Measurements from ENCODE around the gene OTUD1. TPM values are rescaled to one million over a fixed set of nuclear protein-coding genes. Genes with fewer than 3 reads are reported as not detected.
"Not testable (repeated sequence)": the region's sequence is repeated elsewhere in the genome, so short reads cannot be mapped to it uniquely, and the experiment has no call there.

The OTUD1 gene, protein sequence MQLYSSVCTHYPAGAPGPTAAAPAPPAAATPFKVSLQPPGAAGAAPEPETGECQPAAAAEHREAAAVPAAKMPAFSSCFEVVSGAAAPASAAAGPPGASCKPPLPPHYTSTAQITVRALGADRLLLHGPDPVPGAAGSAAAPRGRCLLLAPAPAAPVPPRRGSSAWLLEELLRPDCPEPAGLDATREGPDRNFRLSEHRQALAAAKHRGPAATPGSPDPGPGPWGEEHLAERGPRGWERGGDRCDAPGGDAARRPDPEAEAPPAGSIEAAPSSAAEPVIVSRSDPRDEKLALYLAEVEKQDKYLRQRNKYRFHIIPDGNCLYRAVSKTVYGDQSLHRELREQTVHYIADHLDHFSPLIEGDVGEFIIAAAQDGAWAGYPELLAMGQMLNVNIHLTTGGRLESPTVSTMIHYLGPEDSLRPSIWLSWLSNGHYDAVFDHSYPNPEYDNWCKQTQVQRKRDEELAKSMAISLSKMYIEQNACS
- total RNA-seq, result 10 to 100 TPM; 13.3 to 18.4 TPM

DNA sequence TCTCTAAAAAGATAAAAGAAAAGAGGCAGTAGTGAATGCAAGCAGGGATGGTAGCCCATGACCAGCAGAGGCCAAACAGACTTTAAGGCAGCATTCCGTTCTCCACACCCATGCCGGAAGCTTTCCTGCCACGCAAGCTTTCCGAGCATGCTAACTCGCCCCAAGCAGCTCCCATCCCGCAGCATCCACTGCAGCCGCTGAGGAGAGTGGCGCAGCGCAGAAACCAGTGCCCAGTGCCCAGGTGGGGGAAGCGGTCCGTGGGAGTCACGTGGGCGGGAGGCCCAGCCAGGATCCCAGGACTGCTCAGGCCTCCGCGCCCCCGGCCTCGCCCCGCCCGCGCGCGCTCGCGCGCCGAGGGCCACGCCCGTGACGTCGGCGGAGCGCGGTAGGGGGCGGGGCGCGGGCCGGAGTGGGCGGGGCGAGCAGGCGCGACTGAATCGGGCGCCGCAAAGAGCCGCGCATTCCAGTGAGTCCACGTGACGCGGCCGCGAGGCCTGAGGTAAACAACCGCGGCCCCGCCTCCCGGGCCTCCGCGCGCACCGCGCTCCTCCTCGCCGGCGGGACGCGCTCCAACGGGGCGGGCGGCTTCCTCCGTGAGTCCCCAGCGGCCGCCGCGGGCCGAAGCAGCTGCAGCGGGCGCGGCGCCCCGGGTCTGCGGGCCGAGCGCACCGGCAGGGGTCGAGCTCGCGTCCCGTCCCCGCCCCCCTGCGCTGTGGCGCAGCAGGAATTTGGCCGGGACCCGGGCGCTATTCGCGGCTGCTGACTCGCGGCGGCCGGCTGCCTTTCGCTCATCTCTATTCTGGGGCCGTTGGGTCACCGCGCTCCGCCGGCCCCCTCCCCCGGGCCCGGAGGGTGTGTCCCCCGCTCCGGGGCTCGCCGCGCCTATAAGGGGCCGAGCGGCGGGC is at the start of gene OTUD1:
TSS of gene OTUD1 (plus strand) at position 529 of the 905 bp plus-strand sequence. CDS start 383 bp downstream, outside the sequence.
- Mint-ChIP-seq H3K27ac (peak within 1 kb of the TSS; percentile 98), H3K36me3 (ENCODE audit: insufficient read depth in 2 of 2) (peaks cover 2 to 4% of the 10 kb centered on the region in 2 donors), H3K4me1 (ENCODE audit: low read depth) (peaks cover 42% of the 10 kb centered on the region), H3K27me3 (ENCODE audit: low read depth) (no peaks in the 10 kb centered on the region), H3K4me3 (peak within 1 kb of the TSS; percentile 82 to 98), H3K9me3 (no peaks in the 10 kb centered on the region)
- DNase-seq, result peak; percentile 94 to 96
- ATAC-seq (replicated peaks in 1 of 2), result peak; percentile 89 to 92

DNA sequence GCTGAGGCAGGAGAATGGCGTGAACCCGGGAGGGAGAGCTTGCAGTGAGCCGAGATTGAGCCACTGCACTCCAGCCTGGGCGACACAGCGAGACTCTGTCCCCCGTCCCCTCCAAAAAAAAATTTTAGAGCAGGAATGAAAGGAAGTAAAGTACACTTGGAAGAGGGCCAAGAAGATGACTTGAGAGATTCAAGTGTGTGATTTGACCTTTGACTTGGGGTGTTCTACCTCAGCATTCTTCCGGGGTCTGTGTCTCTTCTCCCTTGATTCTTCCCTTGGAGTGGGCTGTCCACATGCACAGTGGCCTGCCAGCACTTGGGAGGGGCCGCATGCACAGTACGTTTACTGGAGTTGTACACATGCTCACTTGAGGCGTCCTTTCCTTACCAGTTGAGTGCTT is 48.5 kb upstream of the OTUD1 start:
- H3K4me1 Mint-ChIP-seq (ENCODE audit: low read depth), result peaks cover 26% of the 10 kb centered on the region
- not testable (repeated sequence) for DNase-seq; H3K27me3 Mint-ChIP-seq (ENCODE audit: low read depth); H3K9me3 Mint-ChIP-seq; H3K27ac Mint-ChIP-seq; H3K4me3 Mint-ChIP-seq; ATAC-seq (replicated peaks in 1 of 2); H3K36me3 Mint-ChIP-seq (ENCODE audit: insufficient read depth in 2 of 2)

DNA sequence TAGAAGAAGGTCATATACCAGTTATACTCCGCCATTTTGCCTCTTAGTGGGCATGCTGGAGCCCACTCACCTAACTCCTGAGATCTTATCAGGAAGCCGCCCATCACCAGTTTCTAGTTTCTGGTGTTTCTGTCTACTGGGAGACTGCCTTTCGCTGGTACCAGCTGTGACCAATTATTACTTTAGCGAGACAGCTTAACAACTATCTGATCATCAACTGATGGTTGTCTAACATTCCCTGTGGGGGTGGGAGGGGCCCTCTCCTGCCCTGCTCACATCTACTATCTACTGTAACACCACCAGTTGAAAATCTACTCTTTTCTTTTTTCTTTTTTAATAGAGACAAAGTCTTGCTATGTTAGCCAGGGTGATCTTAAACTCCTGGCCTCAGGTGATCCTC is 48.1 kb upstream of the OTUD1 start:
- Mint-ChIP-seq H3K27ac (no peak overlapping the region), H3K9me3 (peaks cover 3% of the 10 kb centered on the region in 2 donors), H3K4me1 (ENCODE audit: low read depth) (peaks cover 26% of the 10 kb centered on the region), H3K36me3 (ENCODE audit: insufficient read depth in 2 of 2) (peaks cover 0 to 3% of the 10 kb centered on the region in 2 donors), H3K27me3 (ENCODE audit: low read depth) (no peaks in the 10 kb centered on the region), H3K4me3 (no peak overlapping the region)
- ATAC-seq (replicated peaks in 1 of 2) (no peak), DNase-seq (no peak)

DNA sequence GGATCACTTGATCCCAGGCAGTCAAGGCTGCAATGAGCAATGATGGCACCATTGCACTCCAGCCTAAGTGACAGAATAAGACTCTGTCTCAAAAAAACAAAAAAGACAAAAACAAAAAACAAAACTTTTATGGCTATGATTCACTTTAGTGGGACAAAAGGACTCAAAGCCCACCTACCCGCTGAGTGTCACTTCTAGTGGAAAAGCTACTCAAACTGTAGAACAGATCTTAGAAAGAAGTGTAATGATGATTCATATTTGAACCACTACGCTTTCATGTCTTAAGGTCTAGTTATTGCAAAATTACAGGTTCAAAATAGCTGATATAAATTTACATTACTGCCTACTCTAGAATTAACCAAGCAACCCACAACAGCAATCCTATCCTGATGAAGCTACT is 47.1 kb upstream of the OTUD1 start:
- DNase-seq, result peak; percentile 28 to 58
- H3K27ac Mint-ChIP-seq, result peak overlapping the region; percentile 45
- no peaks in the 10 kb centered on the region for H3K27me3 Mint-ChIP-seq (ENCODE audit: low read depth)
- H3K36me3 Mint-ChIP-seq (ENCODE audit: insufficient read depth in 2 of 2), result peaks cover 0 to 3% of the 10 kb centered on the region in 2 donors
- H3K4me3 Mint-ChIP-seq, result peak overlapping the region; percentile 15 to 31
- H3K4me1 Mint-ChIP-seq (ENCODE audit: low read depth), result peaks cover 26% of the 10 kb centered on the region
- H3K9me3 Mint-ChIP-seq, result peaks cover 3% of the 10 kb centered on the region in 2 donors
- peak; percentile 88 to 91 for ATAC-seq (replicated peaks in 1 of 2)

DNA sequence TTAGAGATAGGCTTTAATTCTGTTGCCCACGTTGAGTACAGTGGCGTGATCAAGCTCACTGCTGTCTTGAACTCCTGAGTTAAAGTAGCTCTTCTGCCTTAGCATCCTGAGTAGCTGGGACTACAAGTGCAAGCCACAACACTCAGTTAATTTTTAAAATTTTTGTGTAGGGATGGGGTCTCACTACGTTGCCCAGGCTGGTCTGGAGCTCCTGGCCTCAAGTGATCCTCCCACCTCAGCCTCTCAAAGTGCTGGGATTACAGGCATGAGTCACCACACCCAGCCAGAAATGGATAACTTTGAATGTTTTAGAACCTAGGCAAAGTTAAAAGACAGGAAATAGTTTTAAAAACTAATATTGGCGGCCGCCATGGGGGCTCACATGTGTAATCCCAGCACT is 43.9 kb upstream of the OTUD1 start:
- H3K9me3 Mint-ChIP-seq, result no peaks in the 10 kb centered on the region

DNA sequence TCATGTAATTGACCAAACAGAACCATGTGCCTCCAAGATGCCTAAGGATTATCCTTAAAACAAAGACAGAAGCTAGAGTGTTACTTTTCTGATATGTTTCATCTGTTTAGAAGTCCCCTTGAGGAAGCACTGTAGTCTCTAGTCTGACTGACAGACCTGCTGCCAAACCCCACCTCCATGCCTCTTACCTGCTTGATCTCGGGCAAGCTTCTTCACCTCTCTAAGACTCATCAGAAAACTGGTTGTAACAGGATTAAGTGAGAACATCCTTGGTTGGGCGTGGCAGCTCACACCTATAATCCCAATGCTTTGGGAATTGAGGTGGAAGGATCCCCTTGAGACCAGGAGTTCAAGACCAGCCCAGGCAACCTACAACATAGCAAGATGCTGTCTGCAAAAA is 42.2 kb upstream of the OTUD1 start:
- ATAC-seq (replicated peaks in 1 of 2), result no peak
- peaks cover 7% of the 10 kb centered on the region for H3K4me1 Mint-ChIP-seq (ENCODE audit: low read depth)
- no peak for DNase-seq
- no peak overlapping the region for H3K27ac Mint-ChIP-seq
- H3K27me3 Mint-ChIP-seq (ENCODE audit: low read depth), result no peaks in the 10 kb centered on the region
- H3K4me3 Mint-ChIP-seq, result no peak overlapping the region
- no peaks in the 10 kb centered on the region for H3K36me3 Mint-ChIP-seq (ENCODE audit: insufficient read depth in 2 of 2)
- H3K9me3 Mint-ChIP-seq, result no peaks in the 10 kb centered on the region

More for the DNA sequence above, 43.9 kb upstream of the OTUD1 start:
- H3K27ac Mint-ChIP-seq, result no peak overlapping the region
- no peaks in the 10 kb centered on the region for H3K27me3 Mint-ChIP-seq (ENCODE audit: low read depth)
- no peaks in the 10 kb centered on the region for H3K36me3 Mint-ChIP-seq (ENCODE audit: insufficient read depth in 2 of 2)
- no peak for DNase-seq
- H3K4me1 Mint-ChIP-seq (ENCODE audit: low read depth), result peaks cover 21% of the 10 kb centered on the region
- no peak overlapping the region for H3K4me3 Mint-ChIP-seq
- no peak for ATAC-seq (replicated peaks in 1 of 2)

DNA sequence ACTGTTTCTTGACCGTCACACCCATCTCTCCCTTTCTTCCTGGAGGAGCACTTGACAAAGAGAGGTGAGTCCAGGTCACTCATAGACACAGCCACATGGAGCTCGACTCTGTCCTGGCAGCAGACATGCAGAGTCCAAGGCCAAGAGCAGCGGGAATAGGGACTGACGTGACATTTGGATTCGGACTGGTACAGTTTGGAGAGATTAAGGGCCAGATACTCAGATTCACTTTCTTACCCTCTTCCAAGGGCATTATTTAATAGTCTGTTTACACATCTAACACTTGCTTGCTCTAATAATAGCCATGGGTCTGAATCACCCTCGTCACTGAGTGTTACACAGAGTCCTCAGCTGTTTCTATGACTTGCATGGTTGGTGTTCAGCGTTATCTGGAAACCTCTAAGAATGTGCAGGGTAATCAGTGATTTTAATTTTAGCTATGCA is 39.2 kb upstream of the OTUD1 start:
- Mint-ChIP-seq H3K27me3 (ENCODE audit: low read depth) (no peaks in the 10 kb centered on the region), H3K36me3 (ENCODE audit: insufficient read depth in 2 of 2) (no peaks in the 10 kb centered on the region), H3K9me3 (no peaks in the 10 kb centered on the region), H3K27ac (no peak overlapping the region), H3K4me3 (no peak overlapping the region), H3K4me1 (ENCODE audit: low read depth) (no peaks in the 10 kb centered on the region)
- DNase-seq (no peak), ATAC-seq (replicated peaks in 1 of 2) (no peak)

DNA sequence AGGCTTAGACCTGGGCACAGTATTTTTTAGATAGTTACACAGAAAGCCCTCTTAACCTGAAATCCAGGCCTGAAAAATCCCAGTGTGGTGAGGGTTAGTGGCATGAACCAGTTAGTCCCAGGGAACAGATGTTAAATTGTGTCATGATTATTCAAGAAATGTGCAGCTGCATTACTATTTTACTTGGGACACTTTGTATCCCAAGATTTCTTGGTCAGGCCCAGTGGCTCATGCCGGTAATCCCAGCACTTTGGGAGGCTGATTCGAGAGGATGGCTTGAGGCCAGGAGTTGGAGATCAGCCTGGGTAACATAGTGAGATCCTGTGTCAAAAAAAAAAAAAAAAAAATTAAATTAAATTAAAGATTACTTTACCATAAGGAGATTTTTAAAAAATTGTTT is 36.0 kb upstream of the OTUD1 start:
- DNase-seq, result no peak
- no peaks in the 10 kb centered on the region for H3K9me3 Mint-ChIP-seq

DNA sequence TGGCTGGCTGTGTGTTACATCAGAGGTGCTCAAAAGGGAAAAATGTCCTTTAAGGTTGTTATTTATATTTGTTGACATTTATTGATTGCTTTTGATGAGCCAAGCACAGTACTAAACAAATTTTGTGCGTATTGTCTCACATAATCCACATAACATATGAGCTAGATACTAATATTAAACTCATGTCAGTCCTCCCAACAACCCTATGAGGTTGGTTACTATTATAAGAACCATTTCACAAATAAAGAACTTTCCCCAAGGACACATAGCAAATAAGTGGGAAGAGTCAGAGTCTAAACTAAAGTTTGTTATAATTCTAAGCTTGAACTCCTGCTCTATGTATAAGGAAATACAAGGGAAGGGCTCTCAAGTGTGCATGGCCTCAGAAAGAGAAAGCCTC is 35.6 kb upstream of the OTUD1 start:
- Mint-ChIP-seq H3K4me3 (no peak overlapping the region), H3K27ac (no peak overlapping the region), H3K27me3 (ENCODE audit: low read depth) (no peaks in the 10 kb centered on the region), H3K4me1 (ENCODE audit: low read depth) (no peaks in the 10 kb centered on the region), H3K9me3 (no peaks in the 10 kb centered on the region), H3K36me3 (ENCODE audit: insufficient read depth in 2 of 2) (no peaks in the 10 kb centered on the region)
- DNase-seq (no peak), ATAC-seq (replicated peaks in 1 of 2) (no peak)

More for the DNA sequence above, 36.0 kb upstream of the OTUD1 start:
- Mint-ChIP-seq H3K27ac (no peak overlapping the region), H3K4me1 (ENCODE audit: low read depth) (no peaks in the 10 kb centered on the region), H3K27me3 (ENCODE audit: low read depth) (no peaks in the 10 kb centered on the region), H3K4me3 (no peak overlapping the region), H3K36me3 (ENCODE audit: insufficient read depth in 2 of 2) (no peaks in the 10 kb centered on the region)
- no peak for ATAC-seq (replicated peaks in 1 of 2)

DNA sequence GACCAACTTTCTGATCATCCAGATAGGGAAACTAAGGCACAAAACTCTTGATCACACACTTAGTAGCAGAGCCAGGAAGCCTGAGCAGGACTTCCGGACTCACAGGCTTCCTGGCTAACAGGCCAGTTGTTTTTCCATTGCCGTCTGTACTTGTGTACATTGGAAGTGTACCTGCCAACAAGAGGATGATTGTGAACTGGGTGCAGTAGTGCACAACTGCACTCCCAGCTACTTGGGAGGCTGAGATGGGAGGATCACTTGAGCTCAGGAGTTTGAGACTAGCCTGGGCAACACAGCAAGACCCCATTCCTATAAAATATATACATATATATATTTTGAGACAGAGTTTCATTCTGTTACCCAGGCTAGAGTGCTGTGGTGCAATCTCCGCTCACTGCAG is 35.2 kb upstream of the OTUD1 start:
- no peaks in the 10 kb centered on the region for H3K36me3 Mint-ChIP-seq (ENCODE audit: insufficient read depth in 2 of 2)
- H3K27me3 Mint-ChIP-seq (ENCODE audit: low read depth), result no peaks in the 10 kb centered on the region
- no peaks in the 10 kb centered on the region for H3K9me3 Mint-ChIP-seq
- no peak overlapping the region for H3K4me3 Mint-ChIP-seq
- no peaks in the 10 kb centered on the region for H3K4me1 Mint-ChIP-seq (ENCODE audit: low read depth)
- H3K27ac Mint-ChIP-seq, result no peak overlapping the region
- no peak for ATAC-seq (replicated peaks in 1 of 2)
- no peak for DNase-seq

DNA sequence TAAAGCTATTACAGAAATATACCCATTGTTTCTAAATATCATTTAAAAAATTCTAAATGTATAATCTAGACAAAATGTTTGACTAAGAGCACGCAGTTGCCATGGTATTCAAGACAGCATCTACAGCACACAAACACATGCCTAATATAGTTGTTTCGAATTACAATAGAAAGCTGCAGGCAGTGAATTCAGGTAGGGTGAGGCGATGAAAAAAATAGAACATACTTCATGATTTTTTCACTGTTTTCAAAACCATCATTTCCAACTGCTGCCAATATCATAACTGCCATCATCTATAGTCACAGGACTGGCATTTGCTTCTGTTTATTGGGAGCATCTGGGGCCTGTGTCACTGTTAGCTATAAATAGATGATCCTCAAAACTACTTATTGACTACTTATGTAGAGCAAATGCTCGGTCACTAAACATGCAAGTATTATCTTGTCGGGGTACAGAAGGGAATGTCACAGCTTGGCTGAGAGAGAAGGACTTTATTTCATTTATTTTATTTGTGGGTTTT is 34.4 kb upstream of the OTUD1 start:
- no peak overlapping the region for H3K4me3 Mint-ChIP-seq
- no peak overlapping the region for H3K27ac Mint-ChIP-seq
- DNase-seq (no peak), ATAC-seq (replicated peaks in 1 of 2) (no peak)
- H3K4me1 Mint-ChIP-seq (ENCODE audit: low read depth), result no peaks in the 10 kb centered on the region
- H3K9me3 Mint-ChIP-seq, result no peaks in the 10 kb centered on the region
- no peaks in the 10 kb centered on the region for H3K27me3 Mint-ChIP-seq (ENCODE audit: low read depth)
- H3K36me3 Mint-ChIP-seq (ENCODE audit: insufficient read depth in 2 of 2), result no peaks in the 10 kb centered on the region

DNA sequence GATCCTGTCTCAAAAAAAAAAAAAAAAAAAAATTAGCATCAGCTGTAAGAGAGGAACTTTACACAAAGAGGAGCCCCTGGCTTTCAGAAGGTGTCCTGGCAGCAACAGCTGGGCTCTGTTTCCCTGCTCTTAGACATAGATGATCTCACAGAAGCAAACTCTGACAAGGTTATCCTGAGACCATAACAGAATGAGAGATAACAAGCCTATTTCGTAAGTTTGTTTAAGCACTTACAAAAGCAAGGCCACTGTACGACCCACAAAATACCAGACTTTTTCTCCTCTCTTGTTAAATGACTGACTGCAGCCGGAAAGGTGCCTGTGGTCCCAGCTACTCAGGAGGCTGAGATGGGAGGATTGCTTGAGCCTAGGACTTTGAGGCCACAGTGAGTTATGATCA is 33.3 kb upstream of the OTUD1 start:
- H3K36me3 Mint-ChIP-seq (ENCODE audit: insufficient read depth in 2 of 2), result no peaks in the 10 kb centered on the region
- H3K4me1 Mint-ChIP-seq (ENCODE audit: low read depth), result no peaks in the 10 kb centered on the region
- no peaks in the 10 kb centered on the region for H3K9me3 Mint-ChIP-seq
- no peak overlapping the region for H3K4me3 Mint-ChIP-seq
- no peaks in the 10 kb centered on the region for H3K27me3 Mint-ChIP-seq (ENCODE audit: low read depth)
- H3K27ac Mint-ChIP-seq, result no peak overlapping the region
- DNase-seq (no peak), ATAC-seq (replicated peaks in 1 of 2) (no peak)

DNA sequence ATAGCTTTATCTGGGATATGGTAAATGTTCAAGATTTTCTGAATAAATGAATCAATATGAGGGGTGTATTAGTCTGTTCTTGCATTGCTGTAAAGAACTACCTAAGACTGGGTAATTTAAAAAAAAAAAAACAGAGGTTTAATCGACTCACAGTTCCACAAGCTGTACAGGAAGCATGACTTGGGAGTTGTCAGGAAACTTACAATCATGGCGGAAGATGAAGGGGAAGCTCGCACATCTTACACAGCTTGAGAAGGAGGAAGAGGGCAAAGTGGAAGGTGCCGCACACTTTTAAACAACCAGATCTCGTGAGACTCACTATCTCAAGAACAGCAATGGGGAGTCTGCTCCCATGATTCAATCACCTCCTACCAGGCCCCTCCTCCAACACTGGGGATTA is 32.5 kb upstream of the OTUD1 start:
- Mint-ChIP-seq H3K4me1 (ENCODE audit: low read depth) (no peaks in the 10 kb centered on the region), H3K27me3 (ENCODE audit: low read depth) (no peaks in the 10 kb centered on the region), H3K36me3 (ENCODE audit: insufficient read depth in 2 of 2) (no peaks in the 10 kb centered on the region), H3K27ac (no peak overlapping the region), H3K9me3 (no peaks in the 10 kb centered on the region), H3K4me3 (no peak overlapping the region)
- ATAC-seq (replicated peaks in 1 of 2) (no peak), DNase-seq (no peak)

Data from activated T-cell treated with anti-CD3 and anti-CD28 coated beads, Interleukin-2, amount 50 U/mL, for 72 hours (primary cell).